Pancreas (tissue), 10 donors: ENCODE measurements around the gene ADGRB2. TPM values are rescaled to one million over a fixed set of nuclear protein-coding genes. Genes with fewer than 3 reads are reported as not detected.

Experiments
- ATAC-seq, 4 donors: fragments of 200-7000 bp; cut with Tn5 transposase; one replicate each; pipeline versions ENCODE4 v1.8.0 to v1.9.1; 2020; ENCODE audit warnings: mild to moderate bottlenecking in 4 of 4, moderate library complexity in 4 of 4
- DNase-seq, 6 donors: peaks; one replicate each; pipeline ENCODE4 v3.0.0-alpha.2; 2020
- FAIRE-seq: peaks from 2 replicates; lab custom pipeline; 2012; peaks lifted over from hg19 to GRCh38; lab: Jason Lieb, UNC
- H3K27ac ChIP-seq, 4 donors: fragments of 200-600 bp; sonication (generic); 1 replicate in 3 of 4; 2 replicates in 1 of 4; pipeline versions ENCODE4 v1.5.0 to v1.8.0; 2020
- H3K27me3 ChIP-seq, 4 donors: fragments of 200-600 bp; one replicate each; pipeline ENCODE4 v1.8.0; 2021
- H3K36me3 ChIP-seq, 3 donors: fragments of 200-600 bp; sonication (generic) in 1 of 3; one replicate each; pipeline versions ENCODE4 v1.5.0 to v1.8.0; 2020 to 2021
- H3K4me1 ChIP-seq, 3 donors: fragments of 200-600 bp; one replicate each; pipeline ENCODE4 v1.8.0; 2021
- H3K4me3 ChIP-seq, 4 donors: fragments of 200-600 bp; sonication (generic) in 2 of 4; one replicate each; pipeline versions ENCODE4 v1.5.0 to v1.8.0; 2020 to 2021
- H3K9me3 ChIP-seq, 4 donors: fragments of 200-600 bp; one replicate each; pipeline ENCODE4 v1.8.0; 2021
- CTCF ChIP-seq, 4 donors: fragments of 200-600 bp; sonication (generic) in 3 of 4; IDR thresholded peaks; one replicate each; pipeline versions ENCODE4 v1.5.0 to v1.8.0; 2021; ENCODE audit warnings: antibody characterized with exemption in 4 of 4
- WGBS, 2 donors: extraction: QIAGEN DNeasy Blood & Tissue Kit; methylation state at CpG; one replicate each; pipeline ENCODE4 v1.1.7; 2013; 5-methylcytosine and 5-hydroxymethylcytosine counted together
- intact Hi-C, 3 donors: fragments of 100-400 bp; cut with DNase I; formaldehyde crosslinking; loops; one replicate each; pipeline versions ENCODE4 v1.11.1 to v1.14.2; 2022
- microRNA-seq, 2 donors: library from miRNA; unstranded; fragments of <30 nt; microRNA quantifications; one replicate each; pipeline versions ENCODE4 to v1.1.0, GENCODE V29; 2019 to 2020
- polyA plus RNA-seq, 2 donors: library from polyadenylated mRNA; stranded (reverse); fragments of 200-250 nt; gene quantifications; one replicate each; pipeline ENCODE4 v1.2.3, GENCODE V29; 2013
- total RNA-seq, 6 donors: library from RNA; stranded (reverse); fragmentation: NEBNext Ultra II Directional in 4 of 6; extraction: Animal tissue kit (Norgen Biotek cat#: 25700) in 4 of 6; gene quantifications; one replicate each; pipeline versions ENCODE4 v1.2.1 to v1.2.4, GENCODE V29; 2021 to 2023
- donor health status: healthy with polysubstance abuse.
- donor health status: DM: no; HTN: no; CAD: no; lungs with moderate emphysema.
- donor health status: DM: no; HTN: no; CAD: no.
- donor health status: control.
- donor health status: control.
- donor health status: Bipolar disorder and iron deficiency.
- donor health status: DM: yes; HTN: yes; CAD: no.
- donor health status: DM: no; HTN: no; CAD: no.
- donor health status: DM: no; HTN: no; CAD: no.
- donor health status: DM: yes; HTN: yes; CAD: no.

ADGRB2 gene
- total and polyA plus RNA-seq, 8 donors: 0.12 to 1.3 (median 0.43) TPM

- intact Hi-C loops: no loop called here
- Histone ChIP-seq H3K27me3 (no peaks in the 10 kb centered on the region), H3K9me3 (no peaks in the 10 kb centered on the region), H3K4me1 (no peaks in the 10 kb centered on the region), H3K36me3 (no peaks in the 10 kb centered on the region), H3K4me3 (no peak overlapping the region), H3K27ac (no peak overlapping the region)
- ATAC-seq (no peak), FAIRE-seq (no peak), DNase-seq (no peak)
- no peak for TF ChIP-seq CTCF (IDR thresholded peaks at IDR 0.05)
- 85 to 88% methylated on average over 4 of the region's 4 CpGs for WGBS, 2 donors
Observed at GRCh38 chr1:31678681-31679080, 85.5 kb downstream of the ADGRB2 start.

DNA sequence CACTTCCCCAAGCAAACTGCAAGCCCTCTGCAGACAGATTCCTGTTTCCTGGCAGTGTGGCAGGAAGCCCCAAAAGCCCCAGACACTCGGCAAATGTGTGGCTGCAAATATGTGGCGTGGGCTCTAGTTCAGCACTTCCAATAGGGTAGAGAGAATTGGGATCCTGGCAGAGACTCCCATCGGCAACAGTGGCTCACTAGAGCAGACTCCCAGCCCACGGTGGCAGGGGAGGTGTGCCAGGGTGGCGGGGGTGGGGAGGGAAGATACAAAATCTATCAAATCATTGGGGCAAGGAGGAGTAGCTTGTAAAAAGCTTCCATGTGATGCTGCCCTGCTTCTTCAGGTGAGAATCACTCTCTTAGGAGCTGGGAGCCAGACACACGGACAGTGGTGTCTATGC, 86.2 kb downstream of the ADGRB2 start:
- intact Hi-C loops: no loop called here
- Histone ChIP-seq H3K4me3 (no peak overlapping the region), H3K9me3 (no peaks in the 10 kb centered on the region), H3K36me3 (no peaks in the 10 kb centered on the region), H3K4me1 (no peaks in the 10 kb centered on the region), H3K27me3 (no peaks in the 10 kb centered on the region), H3K27ac (no peak overlapping the region)
- TF ChIP-seq CTCF (IDR thresholded peaks at IDR 0.05): no peak
- ATAC-seq (no peak), FAIRE-seq (no peak), DNase-seq (no peak)
- 51 to 64% methylated on average over 6 of the region's 6 CpGs for WGBS, 2 donors

DNA sequence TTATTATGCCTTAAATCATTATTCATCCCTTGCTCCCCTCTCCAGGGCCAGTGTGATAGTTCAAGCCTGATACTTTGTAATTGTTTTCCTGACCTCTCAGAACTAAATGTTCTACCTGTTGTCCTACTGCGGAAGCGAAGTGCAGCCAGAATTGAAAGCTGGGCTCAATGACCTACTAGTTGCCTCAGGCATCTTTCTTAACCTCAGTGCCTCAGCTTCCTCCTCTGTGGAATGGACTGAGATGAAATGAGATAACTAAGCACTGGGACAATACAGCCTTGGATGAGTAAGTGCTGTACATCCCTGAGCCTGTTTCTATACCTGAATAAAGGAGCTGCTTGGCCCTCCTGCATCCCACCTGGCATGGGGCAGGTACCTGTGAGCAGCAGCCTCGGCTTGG, 86.7 kb downstream of the ADGRB2 start:
- Histone ChIP-seq H3K9me3 (no peaks in the 10 kb centered on the region), H3K36me3 (no peaks in the 10 kb centered on the region), H3K4me1 (no peaks in the 10 kb centered on the region), H3K27me3 (no peaks in the 10 kb centered on the region), H3K27ac (no peak overlapping the region), H3K4me3 (no peak overlapping the region)
- WGBS, 2 donors: 56 to 62% methylated on average over 3 of the region's 3 CpGs
- TF ChIP-seq CTCF (IDR thresholded peaks at IDR 0.05): no peak
- no peak for DNase-seq
- no peak for ATAC-seq
- intact Hi-C loops: no loop called here
- no peak for FAIRE-seq

Small RNA genes within 50 kb of the gene (microRNA-seq; reads per million reads assigned to microRNA genes)
- 0 reads per million in 2 donors for gene MIR4254

Other genes starting within 250 kb of the ADGRB2 start
- 10 to 100 TPM; 10.1 to 35.5 (median 19.9) TPM for gene TINAGL1, start 187.8 kb downstream of the ADGRB2 start, total RNA-seq
- gene TINAGL1, start 187.8 kb downstream of the ADGRB2 start, polyA plus RNA-seq: 10 to 100 TPM; 45.2 to 47.3 TPM
- gene HCRTR1, start 146.7 kb downstream of the ADGRB2 start, total RNA-seq: under 1 TPM in 1 of 6 donors, not detected in 5; 0.14 TPM
- under 1 TPM; 0.19 to 0.52 TPM for gene HCRTR1, start 146.7 kb downstream of the ADGRB2 start, polyA plus RNA-seq
- gene PEF1, start 119.5 kb downstream of the ADGRB2 start, total RNA-seq: 10 to 100 TPM; 14.5 to 27.2 (median 17.5) TPM
- 10 to 100 TPM; 27.0 to 47.3 TPM for gene PEF1, start 119.5 kb downstream of the ADGRB2 start, polyA plus RNA-seq
- gene COL16A1, start 60.3 kb downstream of the ADGRB2 start, total RNA-seq: 10 to 100 TPM in 3 of 6 donors, 1 to 10 TPM in 3; 3.3 to 26.7 (median 8.0) TPM
- gene COL16A1, start 60.3 kb downstream of the ADGRB2 start, polyA plus RNA-seq: 10 to 100 TPM; 15.1 to 19.3 TPM
- gene SPOCD1, start 51.7 kb upstream of the ADGRB2 start, total RNA-seq: under 1 TPM in 3 of 6 donors, not detected in 3; 0.06 to 0.69 (median 0.15) TPM
- gene SPOCD1, start 51.7 kb upstream of the ADGRB2 start, polyA plus RNA-seq: under 1 TPM in 1 of 2 donors, not detected in 1; 0.16 TPM
- 100 to 1,000 TPM in 2 of 6 donors, 10 to 100 TPM in 4; 58.1 to 137 (median 90.8) TPM for gene PTP4A2, start 174.0 kb upstream of the ADGRB2 start, total RNA-seq
- 10 to 100 TPM; 37.7 to 42.1 TPM for gene PTP4A2, start 174.0 kb upstream of the ADGRB2 start, polyA plus RNA-seq
- 10 to 100 TPM; 26.6 to 56.7 (median 41.2) TPM for gene KHDRBS1, start 249.5 kb upstream of the ADGRB2 start, total RNA-seq
- gene KHDRBS1, start 249.5 kb upstream of the ADGRB2 start, polyA plus RNA-seq: 10 to 100 TPM; 22.8 to 41.7 TPM